Heart left ventricle (tissue), 16 donors: ENCODE results near the gene TRIM27. TPM values are rescaled to one million over a fixed set of nuclear protein-coding genes. Genes with fewer than 3 reads are reported as not detected.
"Not testable (repeated sequence)": the region's sequence is repeated elsewhere in the genome, so short reads cannot be mapped to it uniquely, and the experiment has no call there.

Experiments used
- ATAC-seq, 4 donors: fragments of 200-7000 bp; cut with Tn5 transposase; one replicate each; pipeline ENCODE4 v1.9.1; 2020 to 2022; ENCODE audit warnings: moderate library complexity in 4 of 4, mild to moderate bottlenecking in 3 of 4, moderate number of reproducible peaks in 1 of 4
- DNase-seq, 5 donors: peaks; one replicate each; pipeline ENCODE4 v3.0.0-alpha.2; 2020
- H3K27ac ChIP-seq, 12 donors: fragments of 200-600 bp; sonication (generic) in 4 of 12; one replicate each; pipeline versions ENCODE4 v1.5.0 to v1.8.0; 2016 to 2022; ENCODE audit warnings: mild to moderate bottlenecking in 2 of 12
- H3K27me3 ChIP-seq, 9 donors: fragments of 200-600 bp; sonication (generic) in 2 of 9; one replicate each; pipeline versions ENCODE4 v1.5.1 to v1.8.0; 2016 to 2022; ENCODE audit warnings: mild to moderate bottlenecking in 3 of 9
- H3K36me3 ChIP-seq, 9 donors: fragments of 200-600 bp; sonication (generic) in 2 of 9; one replicate each; pipeline versions ENCODE4 v1.5.0 to v1.8.0; 2018 to 2022; ENCODE audit warnings: mild to moderate bottlenecking in 2 of 9
- H3K4me1 ChIP-seq, 12 donors: fragments of 200-600 bp; sonication (generic) in 4 of 12; one replicate each; pipeline versions ENCODE4 v1.5.0 to v1.8.0; 2016 to 2022; ENCODE audit warnings: mild to moderate bottlenecking in 3 of 12
- H3K4me3 ChIP-seq, 12 donors: fragments of 200-600 bp; sonication (generic) in 4 of 12; one replicate each; pipeline versions ENCODE4 v1.5.0 to v1.8.0; 2017 to 2022; ENCODE audit warnings: mild to moderate bottlenecking in 9 of 12, moderate library complexity in 4 of 12
- H3K9me3 ChIP-seq, 12 donors: fragments of 200-600 bp; sonication (generic) in 4 of 12; one replicate each; pipeline versions ENCODE4 v1.5.0 to v1.8.0; 2016 to 2022; ENCODE audit warnings: mild to moderate bottlenecking in 1 of 12
- CTCF ChIP-seq, 12 donors: fragments of 200-600 bp; sonication (generic) in 4 of 12; IDR thresholded peaks; one replicate each; pipeline versions ENCODE4 v1.5.0 to v1.8.0; 2018 to 2022; ENCODE audit warnings: antibody characterized with exemption in 12 of 12, mild to moderate bottlenecking in 5 of 12
- POLR2A ChIP-seq, 2 donors: fragments of 450-650 bp; IDR thresholded peaks; one replicate each; pipeline ENCODE4 v1.6.1; 2017; ENCODE audit warnings: antibody characterized with exemption in 2 of 2, mild to moderate bottlenecking in 2 of 2, moderate library complexity in 2 of 2
- WGBS, 4 donors: extraction: QIAGEN DNeasy Blood & Tissue Kit in 2 of 4; methylation state at CpG; one replicate each; pipeline versions ENCODE4 v1.1.5 to v1.1.7; 2013 to 2018; 5-methylcytosine and 5-hydroxymethylcytosine counted together
- intact Hi-C, 10 donors: fragments of 100-400 bp; cut with DNase I; formaldehyde crosslinking; loops; one replicate each; pipeline versions ENCODE4 v1.11.1 to v1.14.2; 2022
- polyA plus RNA-seq, 2 donors: library from polyadenylated mRNA; stranded (reverse); fragments of 200-250 nt; gene quantifications; one replicate each; pipeline ENCODE4 v1.2.3, GENCODE V29; 2013
- total RNA-seq, 9 donors: library from RNA; depleted of rRNA in 2 of 9; stranded (reverse); fragments of >200 nt in 2 of 9; fragmentation: NEBNext Ultra II Directional in 3 of 9; extraction: Animal tissue kit (Norgen Biotek cat#: 25700) in 3 of 9; gene quantifications; one replicate each; pipeline versions ENCODE4 v1.1.0 to v1.2.4, GENCODE V29; 2016 to 2023
- donor health status: ischemic (EF 13 %, LVEDD 7.1; RV severe dilation, severe dysfunction).
- donor health status: healthy with polysubstance abuse.
- donor health status: DM: no; HTN: yes; CAD: no.
- donor health status: DM: no; HTN: no; CAD: no.
- donor health status: ischemic (EF 25% LVEDD 6.9; RV normal size, moderate dysfunction).
- donor health status: ischemic (EF 25% LVEDD 5.7; RV mildly dilated, moderate dysfunction).
- donor health status: healthy.
- donor health status: DM: yes; HTN: yes; CAD: no.
- donor health status: ischemic (EF 35%, LVEDD 5.7; RV mildly dilated, moderate dysfunction).
- donor health status: nonischemic (EF 11% LVEDD 7.7; RV severe dilation, severe dysfunction).
- donor health status: DM: yes; HTN: yes; CAD: no.
- donor health status: PGD.
- donor health status: ischemic (EF 29% LVEDD 5.4; RV normal size, mild dysfunction).
- donor health status: nonischemic (EF 23%, LVEDD 6.1; RV moderate dilation, normal function).

Gene TRIM27
- total and polyA plus RNA-seq, 11 donors: 14.7 to 37.7 (median 19.8) TPM

GRCh38 chr6:28876710-28877109 lies 47.1 kb downstream of the TRIM27 start:
- intact Hi-C loops: no loop called here
- H3K36me3 ChIP-seq: no peaks in the 10 kb centered on the region
- no peaks in the 10 kb centered on the region for H3K9me3 ChIP-seq
- H3K27me3 ChIP-seq: peaks cover 0 to 33% (median 13%) of the 10 kb centered on the region in 9 donors
- ATAC-seq: no peak
- peaks cover 0 to 5% (median 0%) of the 10 kb centered on the region in 12 donors for H3K4me1 ChIP-seq
- WGBS, 4 donors: 44 to 63% (median 53%) methylated on average over 1 of the region's 1 CpG
- no peak for TF ChIP-seq CTCF (IDR thresholded peaks at IDR 0.05)
- TF ChIP-seq POLR2A (IDR thresholded peaks at IDR 0.05): no peak
- no peak overlapping the region for H3K27ac ChIP-seq
- no peak overlapping the region for H3K4me3 ChIP-seq
- DNase-seq: no peak

GRCh38 chr6:28875191-28875747 lies 48.5 kb downstream of the TRIM27 start:
- 49 to 56% (median 50%) methylated on average over 6 of the region's 6 CpGs for WGBS, 4 donors
- DNase-seq: no peak
- TF ChIP-seq CTCF (IDR thresholded peaks at IDR 0.05) (no peak), POLR2A (IDR thresholded peaks at IDR 0.05) (no peak)
- no peak for ATAC-seq
- Histone ChIP-seq H3K4me3 (no peak overlapping the region), H3K4me1 (no peaks in the 10 kb centered on the region), H3K27ac (no peak overlapping the region), H3K27me3 (peaks cover 0 to 33% (median 13%) of the 10 kb centered on the region in 9 donors), H3K36me3 (no peaks in the 10 kb centered on the region), H3K9me3 (no peaks in the 10 kb centered on the region)
- intact Hi-C loops: no loop called here

GRCh38 chr6:28872157-28872817 lies 51.5 kb downstream of the TRIM27 start:
- H3K4me1 ChIP-seq, H3K4me3 ChIP-seq, ATAC-seq, DNase-seq, H3K27ac ChIP-seq, intact Hi-C loops, H3K9me3 ChIP-seq, H3K36me3 ChIP-seq: not testable (repeated sequence)
- 85 to 88% (median 86%) methylated on average over 10 to 25 of the region's 28 CpGs for WGBS, 4 donors
- peaks cover 0 to 31% (median 13%) of the 10 kb centered on the region in 9 donors for H3K27me3 ChIP-seq

GRCh38 chr6:28871335-28872156 lies 52.2 kb downstream of the TRIM27 start:
- no peak for ATAC-seq

More at GRCh38 chr6:28871335-28872156, 52.2 kb downstream of the TRIM27 start:
- no peaks in the 10 kb centered on the region for H3K9me3 ChIP-seq
- TF ChIP-seq POLR2A (IDR thresholded peaks at IDR 0.05) (no peak), CTCF (IDR thresholded peaks at IDR 0.05) (no peak)
- no peaks in the 10 kb centered on the region for H3K36me3 ChIP-seq
- H3K4me1 ChIP-seq: peaks cover 0 to 7% (median 0%) of the 10 kb centered on the region in 12 donors
- intact Hi-C loops: no loop called here
- DNase-seq: no peak
- H3K4me3 ChIP-seq: no peak overlapping the region
- 93 to 96% (median 93%) methylated on average over 13 of the region's 13 CpGs for WGBS, 4 donors
- no peak overlapping the region for H3K27ac ChIP-seq
- H3K27me3 ChIP-seq: peaks cover 0 to 26% (median 11%) of the 10 kb centered on the region in 9 donors
